Measurements from ENCODE around the gene ANKRD31.
"Not testable (repeated sequence)": the region's sequence is repeated elsewhere in the genome, so short reads cannot be mapped to it uniquely, and the experiment has no call there.

The ANKRD31 gene

DNA sequence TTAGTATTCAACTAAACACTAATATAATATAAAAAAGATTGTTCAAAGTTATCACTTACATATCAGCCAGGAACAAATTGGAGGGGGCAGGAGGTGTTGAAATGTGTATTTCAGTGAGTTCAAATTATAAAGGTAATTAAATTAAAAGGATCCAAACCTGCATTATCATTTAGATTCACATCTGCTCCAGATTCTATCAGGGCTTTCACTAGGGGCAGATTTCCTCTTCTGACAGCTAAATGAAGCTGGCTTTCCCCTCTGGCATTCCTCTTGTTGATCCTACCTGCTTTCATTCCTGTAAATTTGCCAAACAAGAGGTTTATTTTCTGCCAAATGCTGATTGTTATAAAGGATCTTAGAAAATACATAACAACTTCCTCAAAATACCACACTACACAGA is 98.0 kb downstream of the ANKRD31 start:
- no peak for DNase-seq

DNA sequence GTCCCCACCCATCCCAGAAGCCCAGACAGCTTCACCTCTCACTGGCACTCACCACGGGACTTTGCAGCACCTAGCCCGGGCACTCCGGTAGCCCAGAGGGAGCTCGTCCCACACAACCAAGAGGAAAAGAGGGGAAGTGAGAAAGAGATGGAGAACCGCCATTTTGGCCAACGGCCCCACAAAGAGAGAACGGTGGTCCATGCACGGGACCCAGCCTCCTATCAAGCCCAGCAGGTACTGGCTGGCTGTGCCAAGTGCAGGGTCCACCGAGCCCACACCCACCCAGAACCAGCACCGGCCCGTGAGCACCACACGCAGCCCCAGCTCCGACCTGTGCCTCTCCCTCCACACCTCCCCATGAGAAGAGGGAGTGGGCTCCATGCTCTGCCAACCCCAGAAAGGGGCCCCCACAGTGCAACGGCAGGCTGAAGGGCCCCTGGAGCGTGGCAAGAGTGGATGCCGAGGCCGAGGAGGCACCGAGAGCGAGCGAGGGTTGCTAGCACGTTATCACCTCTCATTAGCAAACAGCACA is 105.8 kb downstream of the ANKRD31 start:
- DNase-seq: no peak

DNA sequence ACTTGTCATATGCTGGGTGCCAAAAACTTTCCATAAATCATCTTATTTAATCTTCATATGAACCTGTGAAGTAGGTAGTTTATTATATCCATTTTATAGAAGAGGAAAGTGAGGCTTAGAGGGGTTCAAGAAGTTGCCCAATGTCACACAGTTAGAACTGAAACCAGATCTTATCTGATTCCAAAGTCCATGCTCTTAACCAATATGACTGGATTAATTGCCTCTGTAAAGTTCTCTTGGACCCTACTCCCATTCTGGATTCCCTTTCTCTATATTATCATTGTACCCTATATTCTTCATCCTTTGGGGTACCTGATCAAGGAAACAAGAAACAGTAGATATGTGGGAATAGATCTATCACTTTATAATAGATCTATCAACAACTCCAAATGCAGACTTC is 119.8 kb downstream of the ANKRD31 start:
- DNase-seq: no peak

DNA sequence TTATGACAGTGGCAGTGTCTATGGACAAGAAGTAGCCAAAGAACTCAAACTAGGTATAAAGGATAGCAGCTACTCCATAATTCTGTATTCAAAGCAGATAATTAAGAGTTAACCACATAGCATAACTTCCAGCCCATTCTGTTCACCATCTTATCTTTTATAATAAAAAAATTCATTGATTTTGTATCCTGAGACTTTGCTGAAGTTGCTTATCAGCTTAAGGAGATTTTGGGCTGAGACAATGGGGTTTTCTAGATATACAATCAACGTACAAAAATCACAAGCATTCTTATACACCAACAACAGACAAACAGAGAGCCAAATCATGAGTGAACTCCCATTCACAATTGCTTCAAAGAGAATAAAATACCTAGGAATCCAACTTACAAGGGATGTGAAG is 122.4 kb downstream of the ANKRD31 start:
- DNase-seq: not testable (repeated sequence)

DNA sequence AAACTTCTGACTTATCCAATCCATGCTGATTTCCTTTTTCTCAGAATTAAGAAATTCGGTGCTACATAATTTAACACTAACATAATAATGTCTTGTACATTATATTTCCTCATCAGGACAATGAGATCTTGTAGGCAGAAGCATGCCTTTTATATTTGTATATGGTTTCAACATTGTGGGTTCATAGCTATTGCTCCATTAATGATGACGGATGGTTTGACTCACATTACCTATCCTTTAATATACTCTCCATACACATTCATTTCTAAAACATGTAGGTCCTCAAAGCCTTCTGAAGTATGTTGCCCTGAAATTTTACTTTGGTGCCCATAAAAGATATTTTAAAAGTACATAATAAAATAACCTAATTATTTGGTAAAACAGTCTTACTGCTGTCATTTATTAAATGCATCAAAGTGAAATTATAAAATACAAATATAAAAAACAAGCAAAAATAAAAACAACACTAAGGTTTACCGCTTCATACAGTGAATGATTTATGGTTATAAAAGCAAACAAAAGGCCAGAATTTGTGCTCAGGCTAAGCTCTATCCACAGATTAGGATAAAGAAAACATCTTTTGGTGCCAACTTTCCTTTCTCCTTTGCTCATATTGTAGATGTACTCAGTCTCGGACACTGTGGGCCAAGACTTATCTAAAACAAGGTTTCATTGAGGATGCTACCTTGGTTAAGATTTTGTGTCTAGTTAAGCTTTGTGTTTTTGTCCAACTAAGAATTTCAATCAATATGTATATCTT is 123.1 kb downstream of the ANKRD31 start:
- DNase-seq: no peak

DNA sequence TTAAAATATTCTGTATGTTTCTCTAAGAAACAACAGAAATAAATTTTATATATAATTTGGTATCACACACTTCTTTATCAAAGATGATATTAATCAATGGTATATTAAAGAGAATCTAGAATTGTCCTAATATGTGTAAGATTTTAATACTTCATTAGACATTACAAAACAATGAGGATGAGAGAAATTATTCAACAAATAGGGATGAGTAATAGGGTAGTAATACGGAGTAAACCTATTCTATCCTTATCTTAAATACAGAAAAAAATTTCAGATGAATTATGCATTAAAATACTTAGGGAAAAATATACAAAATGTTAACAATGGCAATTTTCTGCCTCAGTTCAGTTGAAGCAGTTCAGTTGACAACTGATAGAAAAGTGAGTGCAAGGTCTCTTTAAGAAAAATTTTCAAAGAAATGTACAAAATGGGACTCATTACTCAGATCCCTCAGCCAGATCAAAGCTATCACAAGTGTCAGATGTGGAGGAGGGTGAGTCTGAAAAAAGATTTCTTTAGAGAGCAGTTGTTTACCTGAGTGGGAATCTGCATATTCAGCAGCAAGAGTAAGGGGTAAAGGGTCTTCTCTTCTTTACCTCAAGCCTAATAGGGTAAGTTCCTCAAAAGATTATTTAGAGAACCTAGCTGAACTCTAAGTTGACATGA is 127.6 kb downstream of the ANKRD31 start:
- DNase-seq: no peak

DNA sequence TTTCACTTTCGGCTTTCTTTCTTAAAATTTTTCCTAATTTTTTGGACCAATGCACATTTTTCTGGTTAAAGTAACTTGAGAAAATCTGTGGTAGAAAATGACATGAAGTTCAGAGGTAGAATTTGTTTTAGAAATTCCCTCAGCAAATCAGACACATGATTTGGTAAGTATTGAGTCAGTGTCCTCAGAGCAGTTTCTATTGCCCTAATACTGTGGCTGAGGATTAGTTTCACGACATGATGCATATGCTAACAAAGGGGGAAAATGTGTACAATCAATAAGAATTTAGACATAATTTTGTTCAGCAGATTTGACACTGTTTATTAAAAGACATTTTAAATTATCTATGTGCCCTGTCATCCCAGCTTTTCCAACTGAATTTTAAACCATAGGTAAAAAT is 128.2 kb downstream of the ANKRD31 start:
- DNase-seq: no peak

DNA sequence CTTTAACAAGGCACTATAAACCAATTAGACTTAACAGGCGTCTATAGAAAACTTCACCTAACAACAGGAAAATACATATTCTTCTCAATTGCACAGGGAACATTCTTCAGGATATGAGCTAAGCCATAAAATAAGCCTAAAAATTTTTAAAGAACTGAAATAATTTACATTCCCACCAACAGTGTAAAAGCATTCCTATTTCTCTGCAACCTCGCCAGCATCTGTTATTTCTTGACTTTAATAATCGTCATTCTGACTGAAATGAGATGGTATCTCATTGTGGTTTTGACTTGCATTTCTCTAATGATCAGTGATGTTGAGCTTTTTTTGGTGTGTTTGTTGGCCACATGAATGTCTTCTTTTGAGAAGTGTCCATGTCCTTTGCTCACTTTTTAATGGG is 140.7 kb downstream of the ANKRD31 start:
- DNase-seq: not testable (repeated sequence)

DNA sequence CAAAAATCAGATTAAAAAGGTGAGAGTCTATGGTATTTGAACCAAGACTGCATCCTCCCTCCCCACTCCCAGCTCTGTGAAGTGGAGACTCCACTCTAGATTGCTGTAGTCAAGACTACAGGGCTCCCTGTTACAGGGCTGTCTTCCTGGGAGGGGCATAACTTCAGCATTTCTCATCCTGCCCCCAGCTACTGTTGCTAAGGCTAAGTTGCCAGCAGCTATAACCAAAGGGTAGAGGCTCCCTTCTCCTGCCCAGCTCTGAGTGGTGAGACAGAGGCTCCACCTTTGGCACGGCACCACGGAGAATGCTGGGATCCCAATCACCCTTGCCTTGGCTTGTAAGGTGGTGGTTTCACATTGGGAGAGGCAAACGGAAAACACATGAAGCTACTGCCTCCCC is 145.1 kb downstream of the ANKRD31 start:
- DNase-seq: no peak

DNA sequence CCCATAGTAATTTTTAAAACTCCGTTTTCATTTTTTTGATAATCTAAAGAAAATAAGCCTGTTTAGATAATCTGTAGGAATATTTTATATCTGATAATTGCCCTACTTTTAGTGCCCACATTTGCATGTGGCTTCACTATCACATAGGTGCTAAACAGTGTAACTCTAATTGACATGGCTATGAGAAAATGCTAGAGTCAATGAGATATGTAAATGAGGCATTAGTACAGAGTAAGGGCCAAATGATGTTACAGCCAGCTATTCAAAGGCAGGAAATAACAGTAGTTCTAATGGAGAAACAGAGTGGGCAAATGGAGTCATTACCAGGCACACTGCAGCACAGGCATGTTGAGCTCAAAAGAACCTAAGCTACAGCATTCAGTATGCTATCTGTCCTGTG is 147.0 kb downstream of the ANKRD31 start:
- DNase-seq: no peak

DNA sequence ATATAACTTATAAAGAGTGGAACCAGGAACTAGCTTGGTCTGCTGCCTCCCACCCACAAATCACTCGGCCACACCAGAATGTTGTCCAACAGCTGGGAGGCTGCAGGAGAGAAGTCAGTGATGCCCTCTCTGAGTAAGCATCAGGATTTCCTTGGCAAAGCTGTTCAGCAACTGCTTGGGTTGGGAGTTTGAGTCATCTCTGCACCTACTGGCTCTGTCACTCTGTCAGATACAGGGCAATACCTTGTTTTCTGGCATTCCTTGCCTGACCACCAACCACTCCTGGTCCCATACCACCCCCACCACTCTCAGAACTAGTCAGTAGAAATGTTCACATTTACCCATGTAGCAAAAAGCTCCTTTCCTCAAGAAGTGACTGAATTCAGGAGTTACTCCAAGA is 147.5 kb downstream of the ANKRD31 start:
- no peak for DNase-seq

DNA sequence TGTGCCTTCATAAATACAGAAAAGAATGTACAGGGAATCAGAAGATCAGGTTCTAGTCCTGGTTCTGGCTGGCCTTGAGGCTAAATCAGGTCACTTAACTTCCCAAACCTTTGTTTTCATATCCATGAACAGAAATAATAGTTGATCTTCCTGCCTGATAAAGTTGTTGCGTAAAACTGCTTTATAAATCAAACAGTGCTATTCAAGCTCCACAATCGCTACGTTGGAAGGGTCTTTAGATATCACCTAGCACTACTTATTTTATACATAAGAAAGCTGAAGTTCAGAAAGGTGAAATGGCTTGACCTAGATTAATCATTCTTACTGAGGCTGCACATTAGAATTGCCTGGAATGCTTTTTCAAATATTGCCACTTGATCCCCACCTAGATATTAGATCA is 148.0 kb downstream of the ANKRD31 start:
- DNase-seq: no peak

DNA sequence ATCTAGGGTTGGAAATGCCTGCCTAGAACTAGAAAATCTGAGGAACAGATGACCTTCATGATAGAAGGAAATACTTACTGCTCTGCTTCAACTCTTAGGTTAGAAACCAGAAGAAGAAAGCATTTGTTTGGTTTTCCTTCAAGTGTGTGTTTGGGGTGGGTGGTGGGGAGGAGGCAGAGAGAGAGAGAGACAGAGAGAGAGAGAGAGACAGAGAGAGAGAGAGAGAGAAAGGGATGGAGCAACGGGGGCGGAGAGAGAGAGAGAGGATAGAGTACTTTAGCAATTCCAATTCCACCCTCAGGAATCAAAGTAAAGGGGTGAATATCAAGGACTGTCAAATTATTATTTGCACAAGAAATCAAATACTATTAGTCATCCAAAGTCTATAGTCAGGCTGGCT is 155.2 kb downstream of the ANKRD31 start:
- no peak for DNase-seq

DNA sequence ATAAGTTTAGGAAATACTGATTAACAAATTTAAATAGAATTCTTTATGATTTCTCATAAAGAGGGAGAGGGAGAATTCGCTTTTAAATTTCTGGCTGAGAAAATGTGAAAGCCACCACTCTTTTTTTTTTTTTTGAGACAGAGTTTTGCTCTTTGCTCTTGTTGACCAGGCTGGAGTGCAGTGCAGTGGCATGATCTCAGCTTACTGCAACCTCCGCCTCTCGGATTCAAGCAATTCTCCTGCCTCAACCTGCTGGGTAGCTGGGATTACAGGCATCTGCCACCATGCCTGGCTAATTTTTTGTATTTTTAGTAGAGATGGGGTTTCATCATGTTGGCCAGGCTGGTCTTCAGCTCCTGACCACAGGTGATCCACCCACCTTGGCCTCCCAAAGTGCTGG is 157.3 kb downstream of the ANKRD31 start:
- DNase-seq: not testable (repeated sequence)

DNA sequence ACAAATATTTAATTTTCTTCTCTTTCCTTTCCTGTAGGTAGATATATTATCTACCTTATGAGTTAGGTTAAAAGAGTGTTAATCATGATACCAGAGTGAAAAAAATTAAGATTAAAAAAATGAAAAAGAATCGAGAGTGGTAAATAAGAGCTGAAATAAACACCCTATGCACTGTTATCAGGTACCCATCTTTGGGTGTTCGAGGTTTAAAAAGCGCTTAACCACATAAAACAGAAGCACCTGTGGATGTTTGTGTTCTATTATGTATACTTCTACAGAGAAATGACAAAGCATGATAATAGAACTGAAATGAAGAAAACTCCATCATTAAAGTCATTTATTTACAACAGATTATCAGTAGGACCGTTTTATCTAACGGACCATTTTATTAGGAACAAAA is 158.7 kb downstream of the ANKRD31 start:
- no peak for DNase-seq

DNA sequence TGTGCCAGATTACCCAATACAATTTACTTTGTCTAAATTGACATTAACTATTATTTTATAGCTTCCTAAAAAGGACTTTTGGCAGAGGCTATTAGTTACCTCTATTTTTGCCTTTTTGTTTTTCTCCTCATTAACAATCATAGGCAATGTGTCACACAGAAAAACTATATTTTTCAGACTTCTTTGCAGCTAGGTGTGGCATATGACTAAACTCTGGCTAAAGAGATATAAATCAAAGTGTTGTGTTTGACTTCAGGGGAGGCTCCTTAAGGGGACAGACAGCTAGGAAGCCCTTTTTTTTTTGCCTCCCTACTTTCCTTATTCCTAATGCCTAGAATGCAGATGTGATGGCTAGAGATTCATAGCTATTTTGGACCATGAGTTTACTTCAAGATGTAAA is 164.6 kb downstream of the ANKRD31 start:
- no peak for DNase-seq

DNA sequence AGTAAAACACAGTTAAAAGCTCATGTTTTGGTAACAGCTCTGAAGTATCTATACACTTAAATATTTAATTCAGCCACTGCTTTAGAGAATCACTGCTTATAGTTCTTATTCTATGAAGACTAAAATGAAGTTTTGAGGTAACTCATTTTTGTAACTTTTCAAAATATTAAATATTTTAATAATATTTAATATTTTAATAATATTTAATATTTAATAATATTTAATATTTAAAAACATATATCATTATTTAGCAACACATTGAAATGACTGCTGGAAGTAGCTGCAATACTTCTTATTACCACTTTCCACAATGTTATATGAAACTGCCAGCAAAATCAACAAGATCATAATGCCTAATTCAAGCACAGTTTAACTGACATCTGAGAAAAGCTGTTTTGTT is 165.6 kb downstream of the ANKRD31 start:
- DNase-seq: no peak

DNA sequence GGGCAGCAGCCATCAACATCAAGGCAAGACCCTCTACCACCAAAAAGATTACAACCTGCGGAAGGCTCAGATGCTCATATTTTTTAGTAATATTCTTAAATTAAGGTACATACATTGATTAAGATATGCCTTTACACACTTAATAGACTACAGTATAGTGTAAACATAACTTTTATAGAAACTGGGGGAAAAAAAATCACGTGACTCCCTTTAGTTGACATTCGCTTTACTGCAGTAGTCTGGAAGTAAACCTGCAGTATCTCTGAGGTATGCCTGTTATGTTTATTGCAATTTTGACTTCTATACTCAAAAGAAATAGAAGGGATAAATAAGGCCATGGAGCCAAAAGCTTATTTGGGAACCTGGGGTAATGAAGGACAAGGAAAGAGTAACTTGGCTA is 169.2 kb downstream of the ANKRD31 start:
- no peak for DNase-seq

DNA sequence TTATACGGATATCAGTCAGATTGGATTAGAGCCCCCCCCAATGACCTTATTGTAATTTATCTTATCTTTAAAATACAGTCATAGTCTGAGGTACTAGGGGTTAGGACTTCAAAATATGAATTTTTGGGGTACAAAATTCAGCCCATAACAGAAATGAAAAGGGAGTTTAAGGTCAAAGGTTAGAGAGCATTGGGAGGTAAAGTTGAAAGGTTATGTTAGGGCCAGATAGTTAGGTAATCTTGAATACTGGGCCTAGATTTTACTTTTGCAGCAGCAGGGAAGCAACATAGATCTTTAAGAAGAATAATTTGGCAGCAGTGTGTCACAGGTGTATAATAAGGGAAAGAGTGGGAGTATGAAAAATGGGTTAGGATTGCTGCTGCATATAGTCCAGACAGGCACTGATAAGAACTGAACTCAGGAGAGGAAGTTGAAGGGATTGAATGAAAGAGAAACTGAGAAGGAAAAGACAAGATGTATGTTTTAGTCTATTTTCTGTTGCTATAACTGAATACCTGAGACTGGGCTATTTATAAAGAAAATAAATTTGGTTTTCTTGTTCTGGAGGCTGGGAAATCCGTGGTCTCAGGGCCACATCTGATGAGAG is 173.7 kb downstream of the ANKRD31 start:
- no peak for DNase-seq

DNA sequence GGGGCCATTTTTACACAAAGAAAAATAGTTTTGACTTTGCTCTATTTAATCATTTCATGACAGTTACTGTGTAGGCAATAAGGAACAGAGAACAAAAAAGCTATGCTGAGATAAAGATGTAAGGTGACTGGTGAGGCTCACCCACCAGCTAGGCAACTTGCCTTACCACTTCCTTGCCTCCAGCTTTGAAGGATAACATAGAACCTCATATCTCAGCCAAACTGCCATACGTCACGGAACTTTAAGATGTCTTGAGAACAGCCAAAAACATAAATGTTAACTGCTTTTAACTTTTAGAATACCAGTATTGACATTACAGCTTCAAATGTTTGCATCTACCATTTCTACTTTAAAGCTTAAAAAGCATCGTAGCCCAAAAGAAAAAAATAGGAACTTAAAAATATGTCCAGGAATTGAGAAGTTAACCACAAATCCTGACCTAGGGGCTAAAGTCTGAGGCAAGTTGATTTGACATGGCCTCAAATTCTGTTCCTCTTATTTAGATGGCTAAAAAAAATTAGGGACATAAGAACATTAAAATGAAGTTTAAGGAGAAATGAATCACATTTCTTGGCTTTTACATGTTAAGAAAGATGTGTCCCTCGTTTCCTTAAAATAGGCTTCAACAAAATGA is 176.6 kb downstream of the ANKRD31 start:
- DNase-seq: peak; percentile 58 to 60

DNA sequence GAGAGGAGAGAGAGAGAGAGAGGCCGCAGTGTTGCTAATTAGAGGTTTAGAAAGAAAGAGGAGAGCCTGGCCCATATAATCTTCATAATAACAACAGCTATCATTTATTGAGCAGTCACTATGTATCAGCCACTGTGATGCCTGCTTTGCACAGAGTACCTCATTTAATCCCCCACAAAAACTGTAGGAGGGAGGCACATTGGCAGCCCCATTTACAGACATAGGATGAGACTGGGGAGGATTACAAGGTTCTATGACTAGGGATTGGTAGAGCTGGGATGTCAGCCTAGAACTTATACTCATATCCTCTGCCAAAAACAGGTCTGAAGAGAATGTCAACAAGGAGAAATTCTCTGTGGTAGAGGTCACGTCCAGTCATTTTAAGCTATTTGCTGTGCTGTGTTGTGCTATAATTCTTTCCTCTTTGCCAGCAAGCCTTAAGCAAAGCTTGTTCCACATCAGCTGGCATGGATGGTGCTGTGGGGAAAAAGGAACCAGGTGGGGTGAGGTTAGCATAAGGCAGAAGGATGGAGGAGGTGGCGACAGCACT is 177.6 kb downstream of the ANKRD31 start:
- DNase-seq: no peak

DNA sequence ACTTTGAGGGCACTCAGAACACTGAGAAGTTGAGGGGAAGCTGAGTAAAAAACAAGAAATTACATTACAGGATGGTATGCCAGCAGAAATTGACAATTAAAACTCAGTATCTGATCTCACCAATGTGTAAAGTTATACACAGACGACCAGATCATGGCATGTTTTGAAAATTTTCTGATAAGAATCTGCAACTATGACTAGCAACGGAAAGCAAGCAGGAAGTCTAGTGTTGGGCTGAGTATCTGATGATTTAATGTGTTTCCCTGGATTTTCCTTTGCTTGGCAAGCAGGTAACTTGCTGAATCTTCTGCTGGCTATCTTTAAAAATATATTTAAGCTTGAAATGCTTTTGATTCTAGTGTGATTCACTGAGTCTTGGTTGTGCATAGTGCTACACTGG is 179.1 kb downstream of the ANKRD31 start:
- no peak for DNase-seq

DNA sequence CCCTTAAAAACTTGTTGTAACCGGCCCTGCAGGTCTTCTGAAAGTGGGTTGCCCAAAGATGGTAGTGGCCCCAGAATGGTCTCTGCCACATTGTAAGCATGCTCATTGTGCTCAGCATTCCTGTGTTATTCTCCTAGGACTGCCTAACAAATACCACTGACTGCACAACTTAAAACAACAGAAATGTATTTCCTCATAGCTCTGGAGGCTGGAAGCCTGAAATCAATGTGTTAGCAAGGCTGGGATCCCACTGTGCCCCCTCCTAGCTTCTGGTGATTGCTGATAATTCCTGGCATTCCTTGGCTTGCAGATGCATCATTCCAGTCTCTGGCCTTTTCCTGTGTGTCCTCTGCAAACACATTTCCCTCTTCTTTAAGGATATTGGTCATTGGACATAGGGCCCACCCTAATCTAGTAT is 180.9 kb downstream of the ANKRD31 start:
- DNase-seq: no peak
